SK-N-SH (cell line): Measurements from ENCODE around the gene NTM. TPM values are rescaled to one million over a fixed set of nuclear protein-coding genes. Genes with fewer than 3 reads are reported as not detected.

Source experiments
- CTCF ChIA-PET: fragments of 300-600, 350-600 bp; formaldehyde crosslinking; extraction: SDS; loops from one replicate; lab custom pipeline; 2021; lab: Yijun Ruan, JAX
- POLR2A ChIA-PET: fragments of 350-600 bp; sonication (Branson Sonifier 250); formaldehyde crosslinking; extraction: SDS; loops from one replicate; lab custom pipeline; 2020; ENCODE audit warnings: antibody characterized with exemption, inconsistent platforms; lab: Yijun Ruan, JAX
- DNase-seq: peaks from one replicate; pipeline ENCODE4 v3.0.0; 2012
- H2AFZ ChIP-seq: fragments of 200-600 bp; sonication (generic); 2 replicates; pipeline ENCODE4 v1.8.1; 2016; ENCODE audit warnings: antibody characterized with exemption, mild to moderate bottlenecking, low read depth
- H3F3A ChIP-seq: fragments of 200-600 bp; sonication (generic); replicated peaks from 2 replicates; pipeline ENCODE3; 2016; ENCODE audit warnings: antibody characterized with exemption, mild to moderate bottlenecking; ENCODE audit not compliant: insufficient read depth
- H3K27ac ChIP-seq, 2 experiments: fragments of 200-500 bp in 1 of 2; fragments of 200-600 bp in 1 of 2; sonication (Bioruptor generic) in 1 of 2; sonication (generic), shearing (Covaris generic) in 1 of 2; 2 replicates each; pipeline versions ENCODE4 v1.5.1 to v1.6.1; 2014 to 2016; ENCODE audit warnings: low read depth in 2 of 2, inconsistent platforms in 1 of 2, low read length in 1 of 2, mild to moderate bottlenecking in 1 of 2, mixed read lengths in 1 of 2
- H3K27me3 ChIP-seq: fragments of 200-600 bp; sonication (generic), shearing (Covaris generic); 2 replicates; pipeline ENCODE4 v1.6.1; 2016; ENCODE audit warnings: mixed run types; ENCODE audit not compliant: insufficient read depth
- H3K36me3 ChIP-seq, 2 experiments: fragments of 200-500 bp in 1 of 2; fragments of 200-600 bp in 1 of 2; sonication (Bioruptor generic) in 1 of 2; sonication (generic) in 1 of 2; replicated peaks in 1 of 2; 2 replicates each; pipeline versions ENCODE3 to v1.5.1; 2014 to 2016; ENCODE audit warnings: low read length in 1 of 2, mild to moderate bottlenecking in 1 of 2; ENCODE audit not compliant: insufficient read depth in 2 of 2, control insufficient read depth in 1 of 2
- H3K4me1 ChIP-seq, 2 experiments: fragments of 200-500 bp in 1 of 2; fragments of 200-600 bp in 1 of 2; sonication (Bioruptor generic) in 1 of 2; sonication (generic), shearing (Covaris generic) in 1 of 2; 2 replicates each; pipeline versions ENCODE4 v1.5.1 to v1.6.1; 2014 to 2016; ENCODE audit warnings: low read depth in 1 of 2, low read length in 1 of 2, mixed run types in 1 of 2; ENCODE audit not compliant: insufficient read depth in 2 of 2, control insufficient read depth in 1 of 2
- H3K4me2 ChIP-seq: fragments of 200-600 bp; sonication (generic), shearing (Covaris generic); 2 replicates; pipeline ENCODE4 v1.6.1; 2017; ENCODE audit warnings: mixed run types
- H3K4me3 ChIP-seq, 2 experiments: fragments of 200-500 bp in 1 of 2; fragments of 200-600 bp in 1 of 2; sonication (Bioruptor generic) in 1 of 2; sonication (generic), shearing (Covaris generic) in 1 of 2; 2 replicates each; pipeline versions ENCODE4 v1.5.1 to v1.8.1; 2014 to 2016; ENCODE audit warnings: low read depth in 2 of 2, inconsistent platforms in 1 of 2, low read length in 1 of 2, mild to moderate bottlenecking in 1 of 2, mixed read lengths in 1 of 2, moderate library complexity in 1 of 2
- H3K79me2 ChIP-seq: fragments of 200-600 bp; sonication (generic); 2 replicates; pipeline ENCODE4 v1.8.1; 2017; ENCODE audit warnings: mild to moderate bottlenecking; ENCODE audit not compliant: insufficient read depth
- H3K9ac ChIP-seq: fragments of 200-600 bp; sonication (generic); 2 replicates; pipeline ENCODE4 v1.6.1; 2017; ENCODE audit warnings: mixed run types
- H3K9me2 ChIP-seq: fragments of 200-600 bp; sonication (generic); 2 replicates; pipeline ENCODE4 v1.6.1; 2017; ENCODE audit warnings: mixed run types
- H3K9me3 ChIP-seq: fragments of 200-600 bp; sonication (generic); 2 replicates; pipeline ENCODE4 v1.6.1; 2017; ENCODE audit warnings: mixed run types, mild to moderate bottlenecking, moderate library complexity
- H4K20me1 ChIP-seq: fragments of 200-600 bp; sonication (generic); 2 replicates; pipeline ENCODE4 v1.6.1; 2017; ENCODE audit warnings: mild to moderate bottlenecking, mixed run types; ENCODE audit not compliant: insufficient read depth
- CHD2 ChIP-seq: fragments of 150-350 bp; IDR thresholded peaks from 2 replicates; pipeline ENCODE4 v1.6.1; 2018; ENCODE audit warnings: low read length; ENCODE audit not compliant: partially characterized antibody
- ELF1 ChIP-seq: IDR thresholded peaks from 2 replicates; pipeline ENCODE4 v1.4.0; 2012
- EZH2phosphoT487 ChIP-seq: fragments of 200-600 bp; sonication (generic); IDR thresholded peaks from 2 replicates; pipeline ENCODE4 v1.6.1; 2017; ENCODE audit warnings: low read depth, mixed run types, mild to moderate bottlenecking, antibody characterized with exemption, moderate library complexity, borderline replicate concordance
- FOSL2 ChIP-seq: IDR thresholded peaks from 2 replicates; pipeline ENCODE4 v1.4.0; 2012; ENCODE audit warnings: low read depth, mild to moderate bottlenecking, moderate library complexity, borderline replicate concordance
- GATA2 ChIP-seq: sonication (generic); formaldehyde crosslinking; IDR thresholded peaks from 2 replicates; pipeline ENCODE4 v1.5.0; 2020; ENCODE audit warnings: mild to moderate bottlenecking, missing genetic modification reagents
- MXI1 ChIP-seq: IDR thresholded peaks from 2 replicates; pipeline ENCODE4 v1.6.1; 2012; ENCODE audit warnings: mild to moderate bottlenecking, low read depth, low read length, improper control_type of control experiment
- NFIC ChIP-seq: IDR thresholded peaks from 2 replicates; pipeline ENCODE4 v1.4.0; 2012; ENCODE audit warnings: borderline replicate concordance
- POLR2AphosphoS5 ChIP-seq: IDR thresholded peaks from 2 replicates; pipeline ENCODE4 v1.6.1; 2012; ENCODE audit warnings: low read depth, low read length
- RCOR1 ChIP-seq: fragments of 150-350 bp; IDR thresholded peaks from 2 replicates; pipeline ENCODE4 v1.6.1; 2017; ENCODE audit warnings: antibody characterized with exemption, low read length
- RFX5 ChIP-seq: IDR thresholded peaks from 2 replicates; pipeline ENCODE4 v1.6.1; 2012; ENCODE audit warnings: mild to moderate bottlenecking, improper control_type of control experiment, low read length
- TCF12 ChIP-seq: IDR thresholded peaks from 2 replicates; pipeline ENCODE4 v1.4.0; 2012
- YY1 ChIP-seq: IDR thresholded peaks from 2 replicates; pipeline ENCODE4 v1.4.0; 2012; ENCODE audit warnings: low read depth, mild to moderate bottlenecking
- WGBS: methylation state at CpG from one replicate; pipeline ENCODE4 v1.1.6; 2017; ENCODE audit warnings: low lambda C conversion rate; 5-methylcytosine and 5-hydroxymethylcytosine counted together
- polyA plus RNA-seq, 3 experiments: library from polyadenylated mRNA; depleted of rRNA; stranded (reverse); fragments of >200 nt; gene quantifications; 2 replicates each; pipeline ENCODE4 v1.2.3, GENCODE V29; 2012
- TF ChIP-seq, protein P1 (sequence below): IDR thresholded peaks from 2 replicates; pipeline ENCODE4 v1.4.0; 2012; ENCODE audit warnings: low read depth, borderline replicate concordance
- TF ChIP-seq, protein P2 (sequence below): IDR thresholded peaks from 2 replicates; pipeline ENCODE4 v1.4.0; 2012; ENCODE audit warnings: low read depth, borderline replicate concordance
- TF ChIP-seq, protein P3 (sequence below): fragments of 150-350 bp; IDR thresholded peaks from 2 replicates; pipeline ENCODE4 v1.6.1; 2016; ENCODE audit warnings: mild to moderate bottlenecking, low read depth, low read length
- TF ChIP-seq, protein P4 (sequence below): IDR thresholded peaks from 2 replicates; pipeline ENCODE4 v1.6.1; 2012; ENCODE audit warnings: mild to moderate bottlenecking, low read depth, low read length, moderate library complexity
- TF ChIP-seq, protein P5 (sequence below): fragments of 150-350 bp; IDR thresholded peaks from 2 replicates; pipeline ENCODE4 v1.6.1; 2017; ENCODE audit warnings: antibody characterized with exemption, low read length, low read depth, borderline replicate concordance

Gene NTM
- polyA plus RNA-seq, 1 of the 3 experiments (the other 2 are of a cell fraction), result 20.0 TPM

DNA sequence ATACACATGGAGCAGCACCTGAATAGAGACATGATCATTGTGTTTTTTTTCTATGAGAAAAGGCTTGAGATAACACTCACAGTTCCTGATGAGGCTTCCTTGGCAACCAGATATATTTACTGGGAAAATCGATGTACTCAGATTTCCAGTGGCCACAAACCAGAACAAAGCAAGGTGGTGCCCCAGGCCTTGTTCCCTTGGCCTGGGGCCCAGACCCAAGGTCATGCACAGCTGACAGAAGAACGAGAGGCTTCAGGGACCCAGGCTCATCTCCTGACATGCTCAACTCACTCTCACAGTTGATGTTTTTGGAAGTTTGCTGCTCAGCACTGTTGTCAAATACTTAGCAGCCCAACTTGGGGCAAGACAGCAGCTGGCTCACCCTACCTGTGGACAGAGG is 281.8 kb downstream of the NTM start:
- CTCF ChIA-PET, result interaction anchor here (1.0 to 1.2 kb wide), 2 partner anchors 21 to 588 kb away, joined by 3 read pairs; no protein-coding TSS in a partner anchor

More for the DNA sequence above, 281.8 kb downstream of the NTM start:
- no peak overlapping the region for H2AFZ ChIP-seq
- DNase-seq, result no peak
- TF ChIP-seq GATA2 (no peak), ELF1 (no peak), RCOR1 (no peak), MXI1 (no peak), EZH2phosphoT487 (no peak), POLR2AphosphoS5 (no peak), NFIC (no peak), FOSL2 (no peak), CHD2 (no peak), TCF12 (no peak), YY1 (no peak), RFX5 (no peak)
- TF ChIP-seq, protein P1, sequence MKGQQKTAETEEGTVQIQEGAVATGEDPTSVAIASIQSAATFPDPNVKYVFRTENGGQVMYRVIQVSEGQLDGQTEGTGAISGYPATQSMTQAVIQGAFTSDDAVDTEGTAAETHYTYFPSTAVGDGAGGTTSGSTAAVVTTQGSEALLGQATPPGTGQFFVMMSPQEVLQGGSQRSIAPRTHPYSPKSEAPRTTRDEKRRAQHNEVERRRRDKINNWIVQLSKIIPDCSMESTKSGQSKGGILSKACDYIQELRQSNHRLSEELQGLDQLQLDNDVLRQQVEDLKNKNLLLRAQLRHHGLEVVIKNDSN, result no peak
- TF ChIP-seq, protein P2, sequence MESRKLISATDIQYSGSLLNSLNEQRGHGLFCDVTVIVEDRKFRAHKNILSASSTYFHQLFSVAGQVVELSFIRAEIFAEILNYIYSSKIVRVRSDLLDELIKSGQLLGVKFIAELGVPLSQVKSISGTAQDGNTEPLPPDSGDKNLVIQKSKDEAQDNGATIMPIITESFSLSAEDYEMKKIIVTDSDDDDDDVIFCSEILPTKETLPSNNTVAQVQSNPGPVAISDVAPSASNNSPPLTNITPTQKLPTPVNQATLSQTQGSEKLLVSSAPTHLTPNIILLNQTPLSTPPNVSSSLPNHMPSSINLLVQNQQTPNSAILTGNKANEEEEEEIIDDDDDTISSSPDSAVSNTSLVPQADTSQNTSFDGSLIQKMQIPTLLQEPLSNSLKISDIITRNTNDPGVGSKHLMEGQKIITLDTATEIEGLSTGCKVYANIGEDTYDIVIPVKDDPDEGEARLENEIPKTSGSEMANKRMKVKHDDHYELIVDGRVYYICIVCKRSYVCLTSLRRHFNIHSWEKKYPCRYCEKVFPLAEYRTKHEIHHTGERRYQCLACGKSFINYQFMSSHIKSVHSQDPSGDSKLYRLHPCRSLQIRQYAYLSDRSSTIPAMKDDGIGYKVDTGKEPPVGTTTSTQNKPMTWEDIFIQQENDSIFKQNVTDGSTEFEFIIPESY, result no peak
- TF ChIP-seq, protein P3, sequence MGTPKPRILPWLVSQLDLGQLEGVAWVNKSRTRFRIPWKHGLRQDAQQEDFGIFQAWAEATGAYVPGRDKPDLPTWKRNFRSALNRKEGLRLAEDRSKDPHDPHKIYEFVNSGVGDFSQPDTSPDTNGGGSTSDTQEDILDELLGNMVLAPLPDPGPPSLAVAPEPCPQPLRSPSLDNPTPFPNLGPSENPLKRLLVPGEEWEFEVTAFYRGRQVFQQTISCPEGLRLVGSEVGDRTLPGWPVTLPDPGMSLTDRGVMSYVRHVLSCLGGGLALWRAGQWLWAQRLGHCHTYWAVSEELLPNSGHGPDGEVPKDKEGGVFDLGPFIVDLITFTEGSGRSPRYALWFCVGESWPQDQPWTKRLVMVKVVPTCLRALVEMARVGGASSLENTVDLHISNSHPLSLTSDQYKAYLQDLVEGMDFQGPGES, result no peak
- TF ChIP-seq, protein P4, sequence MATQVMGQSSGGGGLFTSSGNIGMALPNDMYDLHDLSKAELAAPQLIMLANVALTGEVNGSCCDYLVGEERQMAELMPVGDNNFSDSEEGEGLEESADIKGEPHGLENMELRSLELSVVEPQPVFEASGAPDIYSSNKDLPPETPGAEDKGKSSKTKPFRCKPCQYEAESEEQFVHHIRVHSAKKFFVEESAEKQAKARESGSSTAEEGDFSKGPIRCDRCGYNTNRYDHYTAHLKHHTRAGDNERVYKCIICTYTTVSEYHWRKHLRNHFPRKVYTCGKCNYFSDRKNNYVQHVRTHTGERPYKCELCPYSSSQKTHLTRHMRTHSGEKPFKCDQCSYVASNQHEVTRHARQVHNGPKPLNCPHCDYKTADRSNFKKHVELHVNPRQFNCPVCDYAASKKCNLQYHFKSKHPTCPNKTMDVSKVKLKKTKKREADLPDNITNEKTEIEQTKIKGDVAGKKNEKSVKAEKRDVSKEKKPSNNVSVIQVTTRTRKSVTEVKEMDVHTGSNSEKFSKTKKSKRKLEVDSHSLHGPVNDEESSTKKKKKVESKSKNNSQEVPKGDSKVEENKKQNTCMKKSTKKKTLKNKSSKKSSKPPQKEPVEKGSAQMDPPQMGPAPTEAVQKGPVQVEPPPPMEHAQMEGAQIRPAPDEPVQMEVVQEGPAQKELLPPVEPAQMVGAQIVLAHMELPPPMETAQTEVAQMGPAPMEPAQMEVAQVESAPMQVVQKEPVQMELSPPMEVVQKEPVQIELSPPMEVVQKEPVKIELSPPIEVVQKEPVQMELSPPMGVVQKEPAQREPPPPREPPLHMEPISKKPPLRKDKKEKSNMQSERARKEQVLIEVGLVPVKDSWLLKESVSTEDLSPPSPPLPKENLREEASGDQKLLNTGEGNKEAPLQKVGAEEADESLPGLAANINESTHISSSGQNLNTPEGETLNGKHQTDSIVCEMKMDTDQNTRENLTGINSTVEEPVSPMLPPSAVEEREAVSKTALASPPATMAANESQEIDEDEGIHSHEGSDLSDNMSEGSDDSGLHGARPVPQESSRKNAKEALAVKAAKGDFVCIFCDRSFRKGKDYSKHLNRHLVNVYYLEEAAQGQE, result no peak
- TF ChIP-seq, protein P5, sequence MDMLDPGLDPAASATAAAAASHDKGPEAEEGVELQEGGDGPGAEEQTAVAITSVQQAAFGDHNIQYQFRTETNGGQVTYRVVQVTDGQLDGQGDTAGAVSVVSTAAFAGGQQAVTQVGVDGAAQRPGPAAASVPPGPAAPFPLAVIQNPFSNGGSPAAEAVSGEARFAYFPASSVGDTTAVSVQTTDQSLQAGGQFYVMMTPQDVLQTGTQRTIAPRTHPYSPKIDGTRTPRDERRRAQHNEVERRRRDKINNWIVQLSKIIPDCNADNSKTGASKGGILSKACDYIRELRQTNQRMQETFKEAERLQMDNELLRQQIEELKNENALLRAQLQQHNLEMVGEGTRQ, result no peak
- no peaks in the 10 kb centered on the region for H3K79me2 ChIP-seq
- no peak overlapping the region for H3K27ac ChIP-seq
- no peaks in the 10 kb centered on the region; a peak in 1 of 4 replicates for H3K4me1 ChIP-seq
- no peaks in the 10 kb centered on the region for H4K20me1 ChIP-seq
- no peak overlapping the region for H3K4me2 ChIP-seq
- no peaks in the 10 kb centered on the region for H3F3A ChIP-seq
- H3K9ac ChIP-seq, result no peak overlapping the region
- no peak overlapping the region for H3K4me3 ChIP-seq
- no peaks in the 10 kb centered on the region for H3K27me3 ChIP-seq
- no peaks in the 10 kb centered on the region for H3K9me3 ChIP-seq
- POLR2A ChIA-PET, result no interaction called here
- 0% methylated on average over 2 of the region's 2 CpGs for WGBS
- H3K36me3 ChIP-seq, result no peaks in the 10 kb centered on the region
- no peaks in the 10 kb centered on the region for H3K9me2 ChIP-seq
